ENCODE results near the gene ZRANB1.
A peak's percentile ranks its signal among the peaks of the same experiment; 100 is the strongest.
"Not testable (repeated sequence)": the region's sequence is repeated elsewhere in the genome, so short reads cannot be mapped to it uniquely, and the experiment has no call there.

Gene ZRANB1

DNA sequence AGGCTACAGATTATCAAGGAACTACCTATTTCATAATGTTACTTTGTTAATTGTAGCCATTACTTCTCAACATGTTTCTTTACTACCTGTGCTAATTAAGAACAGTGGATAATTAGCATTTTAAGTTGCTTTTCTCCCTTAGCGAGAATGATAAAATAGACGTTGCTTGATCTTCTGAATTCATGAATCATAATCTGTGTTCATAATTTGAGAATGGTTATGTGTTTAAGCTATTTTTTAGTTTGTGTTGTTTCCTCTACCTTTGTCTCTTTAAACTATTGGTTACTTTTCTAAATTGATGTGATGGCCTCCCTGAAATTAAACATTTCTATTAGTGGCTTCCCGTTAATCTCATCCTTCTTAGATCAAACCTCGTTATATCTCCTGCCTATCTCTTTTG, at the start of gene ZRANB1:
Gene ZRANB1 (plus strand): TSS at position 301 of the 400 bp plus-strand sequence. CDS start 371 bp downstream, outside the sequence.
- DNase-seq: no peak
- intact Hi-C loops (cut with DNase I): no loop called here

DNA sequence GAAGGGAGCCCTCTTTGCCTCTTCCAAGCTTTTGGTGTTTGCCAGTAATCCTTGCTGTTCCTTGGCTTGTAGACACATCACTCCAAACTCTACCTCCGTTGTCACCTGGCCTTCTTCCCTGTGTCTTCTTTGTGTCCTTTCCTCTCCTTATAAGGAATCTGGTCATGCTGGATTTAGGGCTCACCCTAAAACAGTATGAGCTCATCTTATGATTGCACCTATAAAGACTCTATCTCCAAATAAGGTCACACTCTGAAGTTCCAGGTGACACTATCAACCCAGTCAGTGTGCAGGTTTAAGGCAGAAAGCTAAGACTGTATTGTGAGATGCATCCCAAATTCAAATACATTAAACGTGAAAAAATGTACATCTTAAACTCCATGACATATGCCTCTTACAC, 49.0 kb upstream of the ZRANB1 start:
- DNase-seq: no peak
- intact Hi-C loops (cut with DNase I): no loop called here

DNA sequence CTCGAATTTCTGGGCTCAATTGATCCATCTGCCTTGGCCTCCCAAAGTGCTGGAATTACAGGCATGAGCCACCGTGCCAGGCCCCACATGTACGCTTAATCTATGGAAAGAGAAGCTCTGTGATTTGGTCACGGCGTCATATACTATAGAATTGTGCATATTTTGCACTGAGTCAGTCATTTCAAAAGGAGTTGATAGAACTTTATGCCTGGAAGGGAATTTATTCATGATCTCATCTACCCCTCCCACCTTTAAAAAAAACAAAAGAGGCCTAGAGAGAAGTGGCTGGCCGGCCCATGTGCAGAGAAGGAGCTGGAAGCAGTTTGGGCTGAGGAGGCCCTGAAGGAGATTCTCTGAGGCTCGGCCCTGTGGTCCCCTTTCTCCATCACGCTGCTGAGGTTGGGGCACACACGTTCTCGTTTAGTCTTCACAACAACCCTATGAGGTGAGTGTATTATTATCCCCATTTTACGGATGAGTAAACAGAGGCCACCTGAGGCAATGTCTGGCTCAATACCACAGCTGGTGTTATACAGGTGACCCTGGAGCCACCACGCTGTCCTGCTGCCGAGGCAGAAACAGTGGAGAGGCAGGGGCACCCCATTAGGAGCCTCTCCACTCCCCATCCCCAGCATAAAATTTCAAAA, 47.2 kb upstream of the ZRANB1 start:
- intact Hi-C loops (cut with DNase I): no loop called here
- DNase-seq: no peak

DNA sequence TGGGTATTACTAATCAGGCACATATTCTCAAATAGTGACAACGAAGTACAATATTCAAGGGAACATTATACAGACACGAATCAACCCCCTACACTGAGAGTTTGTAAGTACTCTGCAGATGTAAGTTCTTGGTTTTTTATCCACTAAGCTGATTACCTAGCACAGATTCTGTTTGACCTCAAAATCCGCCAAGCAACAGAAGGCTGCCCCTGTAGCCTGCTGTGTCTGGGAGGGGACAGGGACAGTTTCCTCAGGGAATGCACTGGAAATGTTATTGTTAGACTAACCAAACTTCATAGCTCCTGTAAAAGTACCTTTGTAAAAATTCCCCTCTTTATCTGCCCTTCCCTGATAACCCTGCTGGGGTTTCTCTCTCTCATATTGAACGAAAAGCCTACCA, 45.2 kb upstream of the ZRANB1 start:
- DNase-seq: peak in 1 of 42 donors; percentile 1
- intact Hi-C loops (cut with DNase I): no loop called here

DNA sequence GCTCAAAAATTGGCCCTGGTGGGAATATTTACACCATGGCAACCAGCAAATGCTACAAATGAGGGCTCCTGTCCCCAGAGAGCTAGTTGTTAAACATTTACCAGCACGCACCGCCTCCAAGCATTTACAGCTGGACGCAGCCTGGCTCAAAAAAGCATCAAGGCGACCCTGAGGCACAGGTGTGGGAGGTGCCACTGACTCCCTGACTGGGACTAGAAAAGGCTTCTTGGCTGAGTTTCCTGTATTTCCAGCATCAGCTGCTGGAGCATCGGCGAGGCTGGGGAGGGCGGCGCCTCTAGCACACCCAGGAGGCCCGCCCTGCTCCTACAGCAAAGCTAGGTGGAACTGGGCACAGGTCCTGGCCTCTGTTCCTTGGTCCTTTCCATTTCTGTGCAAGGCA, 43.5 kb upstream of the ZRANB1 start:
- intact Hi-C loops (cut with DNase I): no loop called here
- DNase-seq: no peak

DNA sequence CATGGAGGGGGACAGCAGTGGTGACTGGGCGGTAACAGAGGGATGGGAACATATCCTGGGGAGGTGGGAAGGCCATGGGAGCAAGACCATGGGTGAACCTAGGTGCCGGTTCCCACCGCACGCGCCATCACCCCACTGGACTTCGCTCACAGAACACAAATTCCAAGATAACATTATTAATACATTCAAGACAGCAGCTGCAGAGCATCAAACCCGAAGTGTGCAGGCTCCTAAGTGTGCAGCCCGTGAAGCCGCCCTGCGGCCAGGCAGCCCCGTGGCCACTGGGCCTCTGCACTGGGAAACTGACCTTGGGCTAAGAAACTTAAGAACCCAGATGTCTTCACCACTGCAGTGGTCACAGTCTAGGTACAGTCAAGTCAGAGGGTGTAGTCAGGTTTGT, 42.8 kb upstream of the ZRANB1 start:
- peak in 2 of 42 donors; percentile 13 to 18 for DNase-seq
- intact Hi-C loops (cut with DNase I): no loop called here

DNA sequence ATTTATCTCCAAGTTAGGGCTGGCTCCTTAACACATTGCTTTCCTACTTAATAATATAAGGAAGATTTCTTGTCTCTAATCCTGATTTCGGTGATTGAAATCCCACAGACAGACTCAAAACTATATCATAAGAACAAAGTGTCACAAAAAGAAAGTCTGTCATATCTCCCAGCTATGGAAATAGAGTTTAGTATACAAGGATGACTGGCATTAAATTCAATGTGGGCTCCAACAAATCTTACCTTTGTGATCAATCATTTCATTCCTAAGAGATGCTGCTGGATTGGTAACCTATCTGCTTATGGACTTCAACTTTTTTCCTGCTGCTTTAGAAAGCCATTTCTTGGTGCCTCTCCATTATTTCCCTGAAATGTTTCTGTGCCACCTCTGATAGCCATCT, 39.5 kb upstream of the ZRANB1 start:
- DNase-seq: no peak
- intact Hi-C loops (cut with DNase I): no loop called here

DNA sequence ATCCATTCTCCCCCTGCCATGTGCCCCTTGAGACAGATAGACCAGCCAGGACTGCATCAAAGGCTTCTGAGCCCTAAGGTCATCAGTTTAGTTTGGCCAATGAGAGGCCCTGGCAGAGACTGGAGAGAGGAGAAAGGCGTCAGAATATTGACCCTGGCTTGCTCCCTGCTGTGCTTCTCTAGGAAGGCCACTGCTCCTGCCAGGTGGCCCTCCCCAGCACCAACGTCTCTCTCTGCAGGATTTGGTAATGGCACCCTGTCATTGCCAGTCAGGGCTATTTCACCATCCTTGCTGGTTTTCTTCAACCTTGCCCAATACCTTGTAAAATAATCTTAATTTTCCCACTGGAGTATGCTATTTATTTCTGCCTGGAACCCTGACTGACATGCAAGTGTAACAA, 38.8 kb upstream of the ZRANB1 start:
- intact Hi-C loops (cut with DNase I): no loop called here
- peak in 2 of 42 donors; percentile 4 to 29 for DNase-seq

DNA sequence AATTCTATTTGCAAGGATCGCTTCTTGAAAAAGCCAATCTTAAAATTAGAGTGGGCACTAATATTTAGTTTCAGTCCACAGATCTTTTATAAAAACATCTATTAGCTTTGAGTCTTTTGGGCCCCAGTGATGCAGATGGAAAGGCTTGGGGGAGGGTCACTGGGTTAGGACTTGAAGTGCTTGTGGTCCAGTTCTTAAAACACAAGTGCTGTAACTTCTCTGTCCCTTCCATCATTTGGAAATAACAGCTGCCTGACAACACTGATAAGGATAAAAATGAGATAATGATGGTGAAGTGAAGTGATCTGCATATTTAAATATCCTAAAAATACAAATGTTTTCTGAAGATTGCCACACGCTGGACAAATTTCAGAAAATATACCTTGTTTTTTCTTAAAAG, 37.1 kb upstream of the ZRANB1 start:
- peak in 1 of 42 donors; percentile 3 for DNase-seq
- intact Hi-C loops (cut with DNase I): no loop called here

DNA sequence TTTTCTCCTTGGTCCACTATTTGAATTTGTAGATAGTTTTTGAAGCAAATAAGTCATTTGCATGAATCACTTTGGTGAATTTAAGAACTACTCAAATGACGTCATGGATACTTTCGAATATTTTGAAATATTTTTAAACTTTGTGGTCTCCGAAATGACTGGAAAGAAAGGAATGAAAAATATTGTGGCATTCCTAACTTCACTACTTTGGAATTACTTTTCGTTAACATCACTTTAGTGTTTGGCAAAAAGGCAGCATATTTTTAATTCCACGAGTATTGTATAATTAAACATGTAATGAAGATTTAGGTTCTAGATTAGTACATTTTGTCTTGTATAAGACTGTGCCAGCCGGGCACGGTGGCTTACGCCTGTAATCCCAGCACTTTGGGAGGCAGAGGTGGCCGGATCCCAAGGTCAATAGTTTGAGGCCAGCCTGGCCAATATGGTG, 35.3 kb upstream of the ZRANB1 start:
- DNase-seq: peak in 1 of 42 donors; percentile 38
- intact Hi-C loops (cut with DNase I): no loop called here

DNA sequence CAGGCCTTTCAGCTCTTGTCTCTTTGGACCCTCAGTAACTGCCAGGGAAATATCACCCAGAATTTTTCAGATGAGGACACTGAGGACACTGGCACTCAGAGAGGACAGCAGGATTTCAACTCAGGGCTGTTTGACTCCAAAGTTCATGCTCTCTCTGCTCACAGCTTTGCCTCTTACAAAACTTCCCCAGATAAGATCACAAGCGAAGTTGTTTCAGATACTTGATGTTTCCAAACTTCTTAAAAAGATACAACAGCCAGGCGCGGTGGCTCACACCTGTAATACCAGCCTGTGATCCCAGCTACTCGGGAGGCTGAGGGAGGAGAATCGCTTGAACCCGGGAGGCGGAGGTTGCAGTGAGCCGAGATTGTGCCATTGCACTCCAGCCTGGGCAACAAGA, 32.4 kb upstream of the ZRANB1 start:
- intact Hi-C loops (cut with DNase I): no loop called here

DNA sequence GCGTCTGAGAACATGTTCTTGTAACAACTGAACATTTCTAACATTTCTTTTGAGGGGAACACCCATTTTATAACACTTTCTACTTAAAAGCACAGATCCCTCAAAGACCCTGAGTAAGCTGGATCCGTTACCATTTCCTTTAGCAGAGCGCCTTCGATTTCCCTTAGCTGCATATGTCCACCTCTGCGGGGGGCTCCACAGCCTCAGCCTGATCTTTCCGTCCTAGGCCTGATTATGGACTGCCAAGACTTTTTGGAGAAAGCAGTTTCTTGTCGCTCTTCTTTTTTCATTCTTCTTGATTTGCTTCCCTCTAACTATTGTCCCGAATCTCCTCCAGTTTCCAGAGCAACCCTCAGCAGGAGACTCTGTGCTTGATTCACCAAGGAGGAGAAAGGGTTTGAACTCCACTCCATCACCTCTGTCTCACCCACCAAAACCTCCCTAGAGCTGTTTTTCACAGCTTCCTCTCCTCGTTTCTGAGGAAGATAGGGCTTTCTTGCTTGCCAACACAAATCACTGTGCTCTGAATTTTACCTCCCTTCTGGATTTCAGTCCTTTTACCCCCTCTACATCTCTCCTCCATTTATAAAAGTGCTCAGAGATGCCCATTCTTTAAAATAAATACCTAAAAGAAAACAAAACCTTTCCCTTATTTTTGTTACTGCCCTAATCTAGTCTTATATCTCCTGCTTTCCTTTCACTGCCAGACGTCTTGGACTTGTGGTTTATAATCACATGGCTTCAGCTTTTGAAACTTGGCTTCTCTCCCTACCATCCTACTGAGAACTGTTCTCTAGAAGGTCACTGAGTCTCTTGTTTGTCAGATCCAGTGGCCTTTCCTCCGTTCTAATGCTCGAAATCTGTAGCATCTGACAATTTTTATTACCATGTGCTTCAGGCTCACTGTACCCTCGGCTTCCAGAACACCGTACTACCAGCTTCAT, 30.5 kb upstream of the ZRANB1 start:
- DNase-seq: peak in 3 of 42 donors; percentile 4 to 48 (median 43)
- intact Hi-C loops (cut with DNase I): loop anchor here (10.0 kb wide), 2 partner anchors 83 to 117 kb away; partner anchors contain the start of gene EEF1AKMT2

More for the DNA sequence above, 32.4 kb upstream of the ZRANB1 start:
- peak in 1 of 42 donors; percentile 10 for DNase-seq

DNA sequence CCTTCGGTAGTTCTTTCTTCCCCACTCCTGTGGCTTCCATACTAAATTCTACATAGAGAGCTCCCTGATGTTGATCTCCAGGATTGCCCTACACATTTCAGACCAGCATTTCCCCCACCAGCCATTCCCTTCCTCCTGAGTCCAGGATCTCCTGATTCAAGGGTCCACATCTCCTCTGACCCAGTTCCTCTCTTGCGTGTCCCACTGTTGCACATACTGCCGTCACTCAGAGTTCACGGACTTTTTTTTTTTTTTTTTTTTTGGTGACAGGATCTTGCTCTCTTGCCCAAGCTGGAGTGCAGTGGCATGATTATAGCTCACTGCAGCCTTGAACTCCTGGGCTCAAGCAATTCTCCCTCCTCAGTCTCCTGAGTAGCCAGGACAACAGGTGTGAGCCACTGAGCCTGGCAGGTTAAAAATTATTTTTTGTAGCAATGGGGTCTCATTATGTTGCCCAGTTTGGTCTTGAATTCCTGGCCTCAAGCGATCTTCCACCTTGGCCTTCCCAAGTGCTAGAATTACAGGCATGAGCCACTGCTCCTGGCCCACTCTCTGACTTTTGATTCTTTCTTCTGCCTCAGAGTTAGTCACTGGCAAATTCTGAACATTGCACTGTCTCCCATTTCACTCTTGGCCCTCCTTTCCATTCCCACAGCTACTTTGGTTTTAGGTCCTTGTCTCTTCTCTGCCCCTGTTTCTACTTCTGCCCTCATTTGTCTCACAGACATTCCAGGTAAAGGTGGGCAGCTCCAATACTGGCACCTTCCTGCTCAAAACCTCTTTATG, 29.6 kb upstream of the ZRANB1 start:
- no peak for DNase-seq

DNA sequence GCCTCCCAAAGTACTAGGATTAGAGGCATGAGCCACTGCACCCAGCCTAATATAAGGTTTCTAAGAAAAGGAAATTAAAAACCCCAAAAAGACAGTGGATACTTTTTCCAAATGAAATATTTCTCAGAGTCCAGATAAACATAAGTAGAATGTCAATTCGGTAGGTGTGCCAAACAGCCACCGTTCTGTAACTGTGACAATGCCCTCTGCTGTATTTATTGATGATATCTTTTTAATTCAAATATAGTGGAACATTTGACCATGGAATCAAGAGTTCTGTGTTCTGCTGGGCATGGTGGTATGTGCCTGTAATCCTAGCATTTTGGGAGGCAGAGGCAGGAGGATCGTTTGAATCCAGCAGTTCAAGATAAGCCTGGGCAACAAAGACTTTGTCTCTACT, 28.8 kb upstream of the ZRANB1 start:
- no peak for DNase-seq
- intact Hi-C loops (cut with DNase I): loop anchor here (10.0 kb wide), 2 partner anchors 82 to 118 kb away; partner anchors contain the start of gene EEF1AKMT2

More for the DNA sequence above, 29.6 kb upstream of the ZRANB1 start:
- intact Hi-C loops (cut with DNase I): loop anchor here (10.0 kb wide), 2 partner anchors 83 to 117 kb away; partner anchors contain the start of gene EEF1AKMT2

DNA sequence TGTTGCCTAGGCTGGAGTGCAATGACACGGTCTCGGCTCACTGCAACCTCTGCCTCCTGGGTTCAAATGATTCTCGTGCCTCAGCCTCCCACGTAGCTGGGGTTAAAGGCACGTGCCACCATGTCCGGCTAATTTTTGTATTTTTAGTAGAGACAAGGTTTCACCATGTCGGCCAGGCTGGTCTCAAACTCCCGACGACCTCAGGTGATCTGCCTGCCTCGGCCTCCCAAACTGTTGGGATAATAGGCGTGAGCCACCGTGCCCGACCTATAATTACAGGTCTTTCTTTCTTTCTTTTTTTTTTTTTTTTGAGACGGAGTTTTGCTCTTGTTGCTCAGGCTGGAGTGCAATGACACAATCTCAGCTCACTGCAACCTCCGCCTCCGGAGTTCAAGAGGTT, 27.5 kb upstream of the ZRANB1 start:
- intact Hi-C loops (cut with DNase I): loop anchor here (10.0 kb wide), 2 partner anchors 80 to 120 kb away; partner anchors contain the start of gene EEF1AKMT2
- DNase-seq: not testable (repeated sequence)

DNA sequence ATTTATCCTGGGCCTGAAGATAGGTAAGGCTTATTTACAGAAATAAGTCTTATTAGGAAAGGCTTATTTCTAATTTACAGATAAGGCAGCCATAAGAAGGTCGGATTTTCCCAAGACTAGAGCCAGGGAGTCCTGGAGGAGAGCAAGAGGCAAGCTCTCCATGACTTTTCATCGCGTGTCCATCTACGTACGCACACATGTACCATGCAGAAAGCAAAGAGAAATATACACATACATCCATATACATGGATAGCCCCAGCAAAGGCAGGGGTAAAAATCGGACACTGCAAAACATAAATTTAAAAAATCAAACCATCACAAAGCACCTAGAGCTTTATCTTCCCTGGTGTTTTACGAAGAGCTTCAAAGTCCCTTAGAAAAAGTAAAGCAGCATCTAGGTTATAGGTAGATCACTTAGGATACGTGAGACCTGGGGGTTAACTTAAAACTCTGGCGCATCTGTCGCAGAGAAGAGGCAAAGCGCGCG, 25.8 kb upstream of the ZRANB1 start:
- peak in 1 of 42 donors; percentile 3 for DNase-seq
- intact Hi-C loops (cut with DNase I): loop anchor here (5.0 to 10.0 kb wide), 3 partner anchors 79 to 146 kb away; partner anchors contain the start of gene EEF1AKMT2

DNA sequence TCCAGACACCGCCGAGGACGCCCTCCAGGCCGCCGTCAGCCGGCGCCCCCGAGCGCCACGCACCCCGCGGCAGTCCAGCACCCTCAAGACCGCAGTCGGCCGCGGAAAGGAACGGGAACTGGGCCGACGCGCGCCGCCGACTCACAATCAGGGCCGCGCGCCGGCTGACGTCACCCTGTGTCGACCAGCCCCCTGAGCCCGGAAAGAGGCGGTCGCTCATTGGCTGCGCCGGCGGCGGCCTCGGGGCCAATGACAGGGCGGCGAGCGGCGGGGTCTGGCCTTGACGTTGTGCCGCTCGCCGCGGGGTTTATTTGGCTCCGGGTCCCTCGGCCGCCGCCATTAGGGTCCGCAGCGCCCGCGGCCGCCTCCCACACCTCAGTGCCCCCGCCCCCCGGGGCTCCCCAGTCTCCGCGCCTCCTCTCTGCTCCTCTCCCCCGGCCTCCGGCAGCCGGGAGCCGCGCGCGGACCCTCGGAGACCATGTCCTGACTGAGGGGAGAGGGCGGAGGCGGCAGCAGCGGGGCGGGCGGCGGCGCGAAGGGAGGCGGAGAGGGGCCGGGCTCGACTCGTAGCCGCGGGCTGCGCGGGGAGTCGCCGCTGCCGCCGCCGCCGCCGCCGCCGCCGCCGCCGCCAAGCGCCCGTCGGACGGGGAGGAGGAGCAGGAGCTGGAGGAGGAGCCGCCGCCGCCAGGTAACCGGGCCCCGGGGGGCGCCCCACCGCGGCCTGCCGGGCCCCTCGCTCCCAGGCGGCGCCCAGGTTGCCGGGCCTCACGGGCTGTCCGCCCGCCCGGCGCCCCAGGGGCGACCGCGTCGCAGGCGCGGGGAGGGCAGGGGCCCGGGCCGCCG, 25.1 kb upstream of the ZRANB1 start:
- intact Hi-C loops (cut with DNase I): loop anchor here (5.0 to 10.0 kb wide), 3 partner anchors 78 to 145 kb away; partner anchors contain the start of gene EEF1AKMT2
- peak; percentile 91 to 99 (median 98) for DNase-seq

Measured in head of caudate nucleus (tissue), 42 donors.